ENCODE measurements around the gene DPF3.

DNA sequence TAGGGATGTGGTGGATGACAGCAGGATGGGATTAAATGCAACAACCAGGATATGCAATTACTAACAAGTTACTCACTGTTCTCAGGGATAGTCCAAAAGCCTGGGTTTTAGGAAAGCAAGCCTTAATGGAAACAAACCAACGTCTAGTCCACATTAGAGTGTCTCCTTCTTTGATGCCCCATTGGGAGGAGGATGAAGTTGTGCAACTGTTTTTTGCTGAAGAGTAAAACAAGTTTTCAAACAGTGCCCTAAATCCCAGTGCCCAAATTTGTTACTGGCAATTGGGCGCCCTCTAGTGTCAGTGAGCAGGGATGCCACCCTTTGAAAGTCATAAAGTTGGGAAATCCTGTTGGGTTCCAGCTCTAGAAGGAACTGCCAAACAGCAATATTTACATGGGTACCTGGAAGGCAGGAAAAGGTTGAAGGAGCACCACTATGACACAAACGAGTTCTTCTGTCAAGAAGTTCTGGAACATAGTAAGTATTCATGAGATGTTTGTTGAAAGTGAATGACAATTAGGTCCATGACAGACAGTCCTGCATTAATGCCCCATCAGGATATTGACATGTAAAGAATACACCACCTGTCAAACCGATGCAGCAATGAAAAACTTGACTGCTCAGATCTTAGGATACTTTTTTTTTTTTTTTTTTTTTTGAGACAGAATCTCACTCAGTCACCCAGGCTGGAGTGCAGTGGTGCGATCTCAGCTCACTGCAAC lies 11.1 kb upstream of the DPF3 start:
- TF ChIP-seq, protein P1, sequence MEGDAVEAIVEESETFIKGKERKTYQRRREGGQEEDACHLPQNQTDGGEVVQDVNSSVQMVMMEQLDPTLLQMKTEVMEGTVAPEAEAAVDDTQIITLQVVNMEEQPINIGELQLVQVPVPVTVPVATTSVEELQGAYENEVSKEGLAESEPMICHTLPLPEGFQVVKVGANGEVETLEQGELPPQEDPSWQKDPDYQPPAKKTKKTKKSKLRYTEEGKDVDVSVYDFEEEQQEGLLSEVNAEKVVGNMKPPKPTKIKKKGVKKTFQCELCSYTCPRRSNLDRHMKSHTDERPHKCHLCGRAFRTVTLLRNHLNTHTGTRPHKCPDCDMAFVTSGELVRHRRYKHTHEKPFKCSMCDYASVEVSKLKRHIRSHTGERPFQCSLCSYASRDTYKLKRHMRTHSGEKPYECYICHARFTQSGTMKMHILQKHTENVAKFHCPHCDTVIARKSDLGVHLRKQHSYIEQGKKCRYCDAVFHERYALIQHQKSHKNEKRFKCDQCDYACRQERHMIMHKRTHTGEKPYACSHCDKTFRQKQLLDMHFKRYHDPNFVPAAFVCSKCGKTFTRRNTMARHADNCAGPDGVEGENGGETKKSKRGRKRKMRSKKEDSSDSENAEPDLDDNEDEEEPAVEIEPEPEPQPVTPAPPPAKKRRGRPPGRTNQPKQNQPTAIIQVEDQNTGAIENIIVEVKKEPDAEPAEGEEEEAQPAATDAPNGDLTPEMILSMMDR (IDR thresholded peaks at IDR 0.05) = peak; percentile 90 to 91
- TF ChIP-seq POLR2A (IDR thresholded peaks at IDR 0.05) (no peak), POLR2AphosphoS5 (IDR thresholded peaks at IDR 0.05) (no peak), EP300 (IDR thresholded peaks at IDR 0.05) (no peak)

Measured in suprapubic skin (tissue), 4 donors.